HCT116 (cell line): ENCODE data around the gene DNM3. TPM values are rescaled to one million over a fixed set of nuclear protein-coding genes. Genes with fewer than 3 reads are reported as not detected.
"Not testable (repeated sequence)": the region's sequence is repeated elsewhere in the genome, so short reads cannot be mapped to it uniquely, and the experiment has no call there.

Source experiments
- ATAC-seq: fragments of 200-7000 bp; cut with Tn5 transposase; 2 replicates; pipeline ENCODE4 v1.9.1; 2020; ENCODE audit warnings: mild to moderate bottlenecking, moderate library complexity
- BruUV-seq: library from RNA; stranded (reverse); fragments of 400-500 nt; replicated peaks from 2 replicates; lab custom pipeline; 2021; lab: Mats Ljungman, UMichigan
- CTCF ChIA-PET: fragments of 300-600 bp; sonication (Branson Sonifier 250); formaldehyde crosslinking; loops from one replicate; lab custom pipeline; 2021; ENCODE audit warnings: antibody characterized with exemption; lab: Charles Lee
- POLR2A ChIA-PET: fragments of 300-600, 350-600 bp; sonication (Branson Sonifier 250); formaldehyde crosslinking; loops from one replicate; lab custom pipeline; 2021; ENCODE audit warnings: antibody characterized with exemption; lab: Charles Lee
- RAD21 ChIA-PET, 2 experiments: fragments of 300-600 bp; sonication (Branson Sonifier 250); formaldehyde crosslinking; loops; one replicate each; lab custom pipeline; 2023; ENCODE audit warnings: low total read pairs in 2 of 2; ENCODE audit not compliant: uncharacterized antibody in 2 of 2, unreplicated experiment in 2 of 2, low non-redundant PET in 1 of 2; lab: Charles Lee
- DNase-seq: peaks from one replicate; pipeline ENCODE4 v3.0.0-alpha.2; 2010; ENCODE audit warnings: low read depth, low spot score
- H2AFZ ChIP-seq: fragments of 200-600 bp; shearing (Covaris generic), sonication (generic); 2 replicates; pipeline ENCODE4 v1.6.1; 2017; ENCODE audit warnings: low read depth, mixed run types, mixed read lengths, antibody characterized with exemption, low read length; ENCODE audit not compliant: poor library complexity, severe bottlenecking
- H3K27ac ChIP-seq: 2 replicates; pipeline ENCODE4 v1.5.1; 2012; ENCODE audit warnings: low read depth, low read length
- H3K27me3 ChIP-seq: fragments of 200-600 bp; sonication (generic); 2 replicates; pipeline ENCODE4 v1.6.1; 2016; ENCODE audit warnings: mixed run types, low read length, mixed read lengths; ENCODE audit not compliant: insufficient read depth
- H3K36me3 ChIP-seq, 2 experiments: fragments of 200-500 bp in 1 of 2; fragments of 200-600 bp in 1 of 2; sonication (Bioruptor generic) in 1 of 2; sonication (generic) in 1 of 2; 2 replicates each; pipeline versions ENCODE4 v1.5.1 to v1.6.1; 2014 to 2016; ENCODE audit warnings: low read length in 2 of 2, inconsistent platforms in 1 of 2, mixed read lengths in 1 of 2, mixed run types in 1 of 2; ENCODE audit not compliant: insufficient read depth in 2 of 2, control insufficient read depth in 1 of 2
- H3K4me1 ChIP-seq, 2 experiments: fragments of 200-600 bp in 1 of 2; sonication (generic) in 1 of 2; 2 replicates each; pipeline versions ENCODE4 v1.5.1 to v1.6.1; 2012 to 2017; ENCODE audit warnings: low read length in 2 of 2, inconsistent platforms in 1 of 2, mild to moderate bottlenecking in 1 of 2, mixed read lengths in 1 of 2, mixed run types in 1 of 2, moderate library complexity in 1 of 2; ENCODE audit not compliant: insufficient read depth in 2 of 2, control insufficient read depth in 1 of 2
- H3K4me2 ChIP-seq: fragments of 200-600 bp; sonication (generic); 2 replicates; pipeline ENCODE4 v1.6.1; 2017; ENCODE audit warnings: mixed run types, low read length, mixed read lengths
- H3K4me3 ChIP-seq, 2 experiments: fragments of 200-600 bp in 1 of 2; sonication (generic) in 1 of 2; replicated peaks in 1 of 2; 2 replicates each; pipeline ENCODE4 v1.5.1; 2011 to 2016; ENCODE audit warnings: low read length in 2 of 2, control low read depth in 1 of 2, low read depth in 1 of 2, mild to moderate bottlenecking in 1 of 2, mixed read lengths in 1 of 2, mixed run types in 1 of 2
- H3K79me2 ChIP-seq: fragments of 200-600 bp; sonication (generic); 2 replicates; pipeline ENCODE4 v1.6.1; 2017; ENCODE audit warnings: mild to moderate bottlenecking, mixed run types, low read length, moderate library complexity, mixed read lengths; ENCODE audit not compliant: insufficient read depth
- H3K9ac ChIP-seq: fragments of 200-600 bp; sonication (generic); 2 replicates; pipeline ENCODE4 v1.6.1; 2016; ENCODE audit warnings: low read length, mixed read lengths
- H3K9me2 ChIP-seq: fragments of 200-600 bp; sonication (generic), shearing (Covaris generic); 2 replicates; pipeline ENCODE4 v1.6.1; 2017; ENCODE audit warnings: mixed run types, mild to moderate bottlenecking, moderate library complexity; ENCODE audit not compliant: insufficient read depth
- H3K9me3 ChIP-seq, 2 experiments: fragments of 200-500 bp in 1 of 2; fragments of 200-600 bp in 1 of 2; sonication (Bioruptor generic) in 1 of 2; sonication (generic) in 1 of 2; 2 replicates each; pipeline ENCODE4 v1.6.1; 2014 to 2017; ENCODE audit warnings: low read length in 2 of 2, mixed read lengths in 2 of 2, inconsistent platforms in 1 of 2, low read depth in 1 of 2, mild to moderate bottlenecking in 1 of 2, mixed run types in 1 of 2, moderate library complexity in 1 of 2; ENCODE audit not compliant: control insufficient read depth in 1 of 2, insufficient read depth in 1 of 2
- H4K20me1 ChIP-seq: fragments of 200-600 bp; sonication (generic), shearing (Covaris generic); 2 replicates; pipeline ENCODE4 v1.6.1; 2017; ENCODE audit warnings: mixed run types, mild to moderate bottlenecking, moderate library complexity; ENCODE audit not compliant: insufficient read depth
- EZH2 ChIP-seq: fragments of 200-600 bp; sonication (generic); IDR thresholded peaks from 2 replicates; pipeline ENCODE4 v1.6.1; 2017; ENCODE audit warnings: antibody characterized with exemption, mixed run types
- EZH2phosphoT487 ChIP-seq: fragments of 200-600 bp; IDR thresholded peaks from 2 replicates; pipeline ENCODE4 v1.6.1; 2018; ENCODE audit warnings: antibody characterized with exemption, borderline replicate concordance
- FOSL1 ChIP-seq: IDR thresholded peaks from 2 replicates; pipeline ENCODE4 v1.6.1; 2012; ENCODE audit warnings: low read depth
- JUND ChIP-seq: IDR thresholded peaks from 2 replicates; pipeline ENCODE4 v1.6.1; 2012
- SIN3A ChIP-seq: IDR thresholded peaks from 2 replicates; pipeline ENCODE4 v1.6.1; 2012; ENCODE audit warnings: low read depth
- TCF7L2 ChIP-seq: IDR thresholded peaks from 2 replicates; pipeline ENCODE4 v1.7.0; 2011; ENCODE audit warnings: borderline replicate concordance, inconsistent platforms; ENCODE audit not compliant: insufficient read depth, insufficient read length; ENCODE audit errors: extremely low read depth
- ZFX ChIP-seq: fragments of 450-650 bp; IDR thresholded peaks from 2 replicates; pipeline ENCODE4 v1.6.1; 2017
- ZNF274 ChIP-seq: fragments of 200-500 bp; sonication (Bioruptor generic); IDR thresholded peaks from 2 replicates; pipeline ENCODE4 v1.6.1; 2014; ENCODE audit warnings: mild to moderate bottlenecking, low read depth, low read length, inconsistent platforms
- intact Hi-C: fragments of 100-400 bp; cut with micrococcal nuclease; formaldehyde crosslinking; loops from 2 replicates; pipeline ENCODE4 v1.10.0; 2022
- total RNA-seq: library from RNA; stranded (reverse); gene quantifications from one replicate; pipeline ENCODE4 v1.2.1, GENCODE V29; 2021; ENCODE audit not compliant: unreplicated experiment
- TF ChIP-seq, protein P1 (sequence below): IDR thresholded peaks from 2 replicates; pipeline ENCODE4 v1.6.1; 2012
- TF ChIP-seq, protein P2 (sequence below): IDR thresholded peaks from 2 replicates; pipeline ENCODE4 v1.6.1; 2012; ENCODE audit warnings: low read depth

The DNM3 gene
- total RNA-seq, 1 experiment from 2014 or later: 3.1 TPM

DNA sequence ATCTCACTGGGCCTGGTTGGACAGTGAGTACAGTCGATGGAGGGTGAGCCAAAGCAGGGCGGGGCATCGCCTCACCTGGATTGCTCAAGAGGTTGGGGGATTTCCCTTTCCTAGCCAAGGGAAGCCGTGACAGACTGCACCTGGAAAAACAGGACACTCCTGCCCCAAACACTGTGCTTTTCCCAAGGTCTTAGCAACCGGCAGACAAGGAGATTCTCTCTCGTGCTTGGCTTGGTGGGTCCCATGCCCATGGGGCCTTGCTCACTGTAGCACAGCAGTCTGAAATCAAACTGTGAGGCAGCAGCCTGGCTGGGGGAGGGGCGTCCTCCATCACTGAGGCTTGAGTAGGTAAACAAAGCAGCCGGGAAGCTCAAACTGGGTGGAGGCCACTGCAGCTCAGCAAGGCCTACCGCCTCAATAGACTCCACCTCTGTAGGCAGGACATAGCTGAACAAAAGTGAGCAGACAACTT lies 590.5 kb downstream of the DNM3 start:
- Histone ChIP-seq H3K9ac (no peak overlapping the region), H3K4me3 (no peak overlapping the region), H2AFZ (no peak overlapping the region), H3K4me2 (no peak overlapping the region), H3K79me2 (no peaks in the 10 kb centered on the region), H3K9me3 (no peaks in the 10 kb centered on the region), H3K36me3 (no peaks in the 10 kb centered on the region), H4K20me1 (no peaks in the 10 kb centered on the region), H3K27me3 (no peaks in the 10 kb centered on the region), H3K27ac (no peak overlapping the region), H3K9me2 (no peaks in the 10 kb centered on the region), H3K4me1 (no peaks in the 10 kb centered on the region)
- RAD21 ChIA-PET: no interaction called here
- ATAC-seq (no peak), DNase-seq (no peak)
- CTCF ChIA-PET: interaction anchor here (1.5 kb wide), 1 partner anchor 429 kb away, joined by 5 read pairs; no protein-coding TSS in a partner anchor
- intact Hi-C loops: no loop called here
- POLR2A ChIA-PET: no interaction called here
- no TSS peak for BruUV-seq
- TF ChIP-seq, protein P1, sequence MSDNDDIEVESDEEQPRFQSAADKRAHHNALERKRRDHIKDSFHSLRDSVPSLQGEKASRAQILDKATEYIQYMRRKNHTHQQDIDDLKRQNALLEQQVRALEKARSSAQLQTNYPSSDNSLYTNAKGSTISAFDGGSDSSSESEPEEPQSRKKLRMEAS: no peak
- TF ChIP-seq EZH2 (no peak), FOSL1 (no peak), TCF7L2 (no peak), SIN3A (no peak), EZH2phosphoT487 (no peak), ZNF274 (no peak), JUND (no peak), ZFX (no peak)
- TF ChIP-seq, protein P2, sequence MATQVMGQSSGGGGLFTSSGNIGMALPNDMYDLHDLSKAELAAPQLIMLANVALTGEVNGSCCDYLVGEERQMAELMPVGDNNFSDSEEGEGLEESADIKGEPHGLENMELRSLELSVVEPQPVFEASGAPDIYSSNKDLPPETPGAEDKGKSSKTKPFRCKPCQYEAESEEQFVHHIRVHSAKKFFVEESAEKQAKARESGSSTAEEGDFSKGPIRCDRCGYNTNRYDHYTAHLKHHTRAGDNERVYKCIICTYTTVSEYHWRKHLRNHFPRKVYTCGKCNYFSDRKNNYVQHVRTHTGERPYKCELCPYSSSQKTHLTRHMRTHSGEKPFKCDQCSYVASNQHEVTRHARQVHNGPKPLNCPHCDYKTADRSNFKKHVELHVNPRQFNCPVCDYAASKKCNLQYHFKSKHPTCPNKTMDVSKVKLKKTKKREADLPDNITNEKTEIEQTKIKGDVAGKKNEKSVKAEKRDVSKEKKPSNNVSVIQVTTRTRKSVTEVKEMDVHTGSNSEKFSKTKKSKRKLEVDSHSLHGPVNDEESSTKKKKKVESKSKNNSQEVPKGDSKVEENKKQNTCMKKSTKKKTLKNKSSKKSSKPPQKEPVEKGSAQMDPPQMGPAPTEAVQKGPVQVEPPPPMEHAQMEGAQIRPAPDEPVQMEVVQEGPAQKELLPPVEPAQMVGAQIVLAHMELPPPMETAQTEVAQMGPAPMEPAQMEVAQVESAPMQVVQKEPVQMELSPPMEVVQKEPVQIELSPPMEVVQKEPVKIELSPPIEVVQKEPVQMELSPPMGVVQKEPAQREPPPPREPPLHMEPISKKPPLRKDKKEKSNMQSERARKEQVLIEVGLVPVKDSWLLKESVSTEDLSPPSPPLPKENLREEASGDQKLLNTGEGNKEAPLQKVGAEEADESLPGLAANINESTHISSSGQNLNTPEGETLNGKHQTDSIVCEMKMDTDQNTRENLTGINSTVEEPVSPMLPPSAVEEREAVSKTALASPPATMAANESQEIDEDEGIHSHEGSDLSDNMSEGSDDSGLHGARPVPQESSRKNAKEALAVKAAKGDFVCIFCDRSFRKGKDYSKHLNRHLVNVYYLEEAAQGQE: no peak

DNA sequence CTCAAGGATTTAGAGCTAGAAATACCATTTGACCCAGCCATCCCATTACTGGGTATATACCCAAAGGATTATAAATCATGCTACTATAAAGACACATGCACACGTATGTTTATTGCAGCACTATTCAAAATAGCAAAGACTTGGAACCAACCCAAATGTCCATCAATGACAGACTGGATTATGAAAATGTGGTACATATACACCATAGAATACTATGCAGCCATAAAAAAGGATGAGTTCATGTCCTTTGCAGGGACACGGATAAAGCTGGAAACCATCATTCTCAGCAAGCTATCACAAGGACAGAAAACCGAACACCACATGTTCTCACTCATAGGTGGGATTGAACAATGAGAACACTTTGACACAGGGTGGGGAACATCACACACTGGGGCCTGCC lies 595.9 kb downstream of the DNM3 start:
- H3K9ac ChIP-seq, DNase-seq, BruUV-seq, H3K4me2 ChIP-seq, H3K27me3 ChIP-seq, H3K4me3 ChIP-seq, CTCF ChIA-PET, ATAC-seq, H3K9me2 ChIP-seq, H2AFZ ChIP-seq, RAD21 ChIA-PET, H3K27ac ChIP-seq, H3K79me2 ChIP-seq, H4K20me1 ChIP-seq, intact Hi-C loops, POLR2A ChIA-PET, H3K36me3 ChIP-seq, H3K9me3 ChIP-seq, H3K4me1 ChIP-seq: not testable (repeated sequence)
